Measurements from ENCODE around the gene GPHA2. TPM values are rescaled to one million over a fixed set of nuclear protein-coding genes. Genes with fewer than 3 reads are reported as not detected.
"Not testable (repeated sequence)": the region's sequence is repeated elsewhere in the genome, so short reads cannot be mapped to it uniquely, and the experiment has no call there.

GPHA2 gene, protein sequence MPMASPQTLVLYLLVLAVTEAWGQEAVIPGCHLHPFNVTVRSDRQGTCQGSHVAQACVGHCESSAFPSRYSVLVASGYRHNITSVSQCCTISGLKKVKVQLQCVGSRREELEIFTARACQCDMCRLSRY
- 1.0 TPM for polyA plus RNA-seq (2013, experiment 1 of 4)
- 0.85 TPM for polyA plus RNA-seq (2013, experiment 2 of 4)
- 0.80 TPM for polyA plus RNA-seq (2013, experiment 3 of 4)
- polyA plus RNA-seq (2013, experiment 4 of 4): 0.32 TPM

GRCh38 chr11:64935359-64936081, at the start of gene GPHA2:
TSS of gene GPHA2 (minus strand) at chr11:64935893. CDS start at chr11:64935460, 433 bp downstream.
- no peak within 1 kb of the TSS for H3K27ac ChIP-seq (ENCODE audit: insufficient read depth, low read depth, low read length, poor library complexity, severe bottlenecking)
- H3K27me3 ChIP-seq (ENCODE audit: control insufficient read depth, insufficient read depth, low read length, poor library complexity, severe bottlenecking): no peaks in the 10 kb centered on the region
- whole genome bisulfite sequencing, 2 experiments: 34 to 35% methylated on average over 14 of the region's 14 CpGs
- no peaks in the 10 kb centered on the region for H3K36me3 ChIP-seq (ENCODE audit: control insufficient read depth, insufficient read depth, low read length)
- no peak within 1 kb of the TSS for H3K4me3 ChIP-seq (ENCODE audit: insufficient read depth, low read depth, low read length)
- H3K9me3 ChIP-seq (ENCODE audit: control insufficient read depth, low read length): no peaks in the 10 kb centered on the region
- peaks cover 14% of the 10 kb centered on the region for H3K4me1 ChIP-seq (ENCODE audit: control insufficient read depth, insufficient read depth, low read length)

DNA sequence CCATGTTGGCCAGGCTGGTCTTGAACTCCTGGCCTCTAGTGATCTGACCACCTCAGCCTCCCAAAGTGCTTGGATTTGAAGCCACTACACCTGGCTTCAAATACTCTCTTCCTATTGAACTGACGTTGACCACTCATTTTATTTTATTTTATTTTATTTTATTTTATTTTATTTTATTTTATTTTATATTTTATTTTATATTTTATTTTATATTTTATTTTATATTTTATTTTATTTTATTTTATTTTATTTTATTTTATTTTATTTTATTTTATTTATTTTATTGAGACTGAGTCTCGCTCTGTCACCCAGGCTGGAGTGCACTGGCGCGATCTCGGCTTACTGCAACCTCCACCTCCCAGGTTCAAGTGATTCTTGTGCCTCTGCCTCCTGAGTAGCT, 47.6 kb upstream of the GPHA2 start:
- H3K4me1 ChIP-seq (ENCODE audit: control insufficient read depth, insufficient read depth, low read length); H3K27ac ChIP-seq (ENCODE audit: insufficient read depth, low read depth, low read length, poor library complexity, severe bottlenecking); H3K27me3 ChIP-seq (ENCODE audit: control insufficient read depth, insufficient read depth, low read length, poor library complexity, severe bottlenecking); H3K36me3 ChIP-seq (ENCODE audit: control insufficient read depth, insufficient read depth, low read length); H3K9me3 ChIP-seq (ENCODE audit: control insufficient read depth, low read length); H3K4me3 ChIP-seq (ENCODE audit: insufficient read depth, low read depth, low read length): not testable (repeated sequence)
- 85 to 89% methylated on average over 4 of the region's 5 CpGs for WGBS, 2 experiments

DNA sequence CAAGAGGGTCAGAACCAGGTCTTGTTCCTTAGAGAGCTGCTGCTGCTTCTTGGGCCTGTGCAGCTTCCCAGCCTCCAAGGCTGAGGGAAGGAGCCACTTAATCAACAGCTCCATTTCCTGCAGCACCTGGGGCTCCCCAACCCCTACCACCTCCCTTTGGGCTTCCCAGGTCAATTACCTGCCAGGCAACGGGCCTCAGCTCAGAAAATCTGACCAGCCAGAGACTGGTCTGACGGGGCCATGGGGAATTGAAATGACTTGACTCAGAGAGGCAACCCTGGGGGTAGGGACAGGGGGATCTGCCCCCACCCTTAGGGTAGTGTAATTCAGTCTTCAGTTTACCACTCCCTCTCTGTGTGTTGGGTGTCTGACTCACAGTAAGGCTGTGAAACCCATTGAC, 41.0 kb upstream of the GPHA2 start:
- no peaks in the 10 kb centered on the region for H3K36me3 ChIP-seq (ENCODE audit: control insufficient read depth, insufficient read depth, low read length)
- H3K4me3 ChIP-seq (ENCODE audit: insufficient read depth, low read depth, low read length): no peak overlapping the region
- no peaks in the 10 kb centered on the region for H3K4me1 ChIP-seq (ENCODE audit: control insufficient read depth, insufficient read depth, low read length)
- H3K27me3 ChIP-seq (ENCODE audit: control insufficient read depth, insufficient read depth, low read length, poor library complexity, severe bottlenecking): no peaks in the 10 kb centered on the region
- WGBS, 2 experiments: 82 to 88% methylated on average over 2 of the region's 2 CpGs
- no peaks in the 10 kb centered on the region for H3K9me3 ChIP-seq (ENCODE audit: control insufficient read depth, low read length)
- H3K27ac ChIP-seq (ENCODE audit: insufficient read depth, low read depth, low read length, poor library complexity, severe bottlenecking): no peak overlapping the region

DNA sequence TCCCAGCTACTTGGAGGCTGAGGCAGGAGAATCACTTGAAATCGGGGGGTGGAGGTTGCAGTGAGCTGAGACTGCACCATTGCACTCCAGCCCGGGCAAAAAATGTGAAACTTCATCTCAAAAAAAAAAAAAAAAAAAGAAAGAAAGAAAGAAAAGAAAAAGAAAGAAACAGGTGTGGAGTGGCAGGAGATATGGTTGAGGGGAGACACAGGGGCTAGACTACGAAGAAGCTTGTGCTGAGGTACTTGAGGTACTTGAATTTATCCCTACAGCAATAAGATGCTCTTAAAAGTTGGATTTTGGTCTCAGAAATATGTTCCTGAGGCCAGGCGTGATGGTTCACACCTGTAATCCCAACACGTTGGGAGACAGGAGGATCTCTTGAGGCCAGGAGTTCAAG, 38.4 kb upstream of the GPHA2 start:
- no peaks in the 10 kb centered on the region for H3K36me3 ChIP-seq (ENCODE audit: control insufficient read depth, insufficient read depth, low read length)
- H3K9me3 ChIP-seq (ENCODE audit: control insufficient read depth, low read length): no peaks in the 10 kb centered on the region
- no peaks in the 10 kb centered on the region for H3K27me3 ChIP-seq (ENCODE audit: control insufficient read depth, insufficient read depth, low read length, poor library complexity, severe bottlenecking)
- no peak overlapping the region for H3K4me3 ChIP-seq (ENCODE audit: insufficient read depth, low read depth, low read length)
- 84 to 88% methylated on average over 5 of the region's 5 CpGs for WGBS, 2 experiments
- H3K4me1 ChIP-seq (ENCODE audit: control insufficient read depth, insufficient read depth, low read length): no peaks in the 10 kb centered on the region
- H3K27ac ChIP-seq (ENCODE audit: insufficient read depth, low read depth, low read length, poor library complexity, severe bottlenecking): no peak overlapping the region

DNA sequence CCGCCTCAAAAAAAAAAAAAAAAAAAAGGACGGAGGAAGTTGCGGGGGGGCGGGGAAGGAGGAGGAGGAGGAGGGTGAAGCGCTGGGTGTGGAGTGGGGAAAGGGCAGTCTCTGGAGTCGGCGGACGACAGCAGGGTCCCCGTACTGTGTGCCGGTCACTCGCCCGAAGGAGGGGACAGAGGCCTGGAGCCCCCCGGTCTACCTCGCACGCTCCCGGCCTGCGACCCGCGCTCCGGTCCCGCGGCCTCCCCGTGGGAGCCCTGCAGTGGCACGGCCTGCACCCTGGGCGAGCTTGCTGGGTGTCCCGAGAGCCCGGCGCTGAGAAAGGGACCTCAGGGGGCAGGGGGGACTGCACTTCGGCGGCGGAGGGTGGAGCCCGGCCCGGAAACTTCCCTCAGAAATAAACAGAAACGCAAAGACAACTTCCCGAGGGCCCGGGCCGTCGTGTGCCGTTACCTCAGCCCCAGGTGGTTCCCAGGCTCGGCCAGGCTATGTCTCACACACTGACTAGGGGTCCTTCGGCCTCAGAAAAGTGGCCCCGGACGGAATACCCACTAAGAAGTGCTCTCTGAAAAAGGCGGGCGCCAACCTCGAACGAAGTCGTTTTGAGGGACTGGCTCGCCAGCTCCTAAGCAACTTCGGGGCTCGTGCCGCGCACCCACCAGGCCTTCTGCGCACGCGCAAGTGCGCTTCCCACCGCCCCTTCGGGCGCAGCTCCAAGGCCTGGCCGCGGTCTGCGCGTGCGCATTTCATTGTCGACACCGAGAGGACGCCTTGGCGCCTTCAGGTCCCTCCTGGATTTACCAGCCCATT, 35.9 kb upstream of the GPHA2 start, which contains the start of gene MAJIN:
Gene MAJIN (minus strand): TSS at position 688 of the 813 bp plus-strand sequence. CDS start 12,703 bp downstream, outside the sequence.
- Histone ChIP-seq H3K27ac (ENCODE audit: insufficient read depth, low read depth, low read length, poor library complexity, severe bottlenecking) (no peak within 1 kb of the TSS), H3K9me3 (ENCODE audit: control insufficient read depth, low read length) (no peaks in the 10 kb centered on the region), H3K27me3 (ENCODE audit: control insufficient read depth, insufficient read depth, low read length, poor library complexity, severe bottlenecking) (no peaks in the 10 kb centered on the region), H3K4me3 (ENCODE audit: insufficient read depth, low read depth, low read length) (no peak within 1 kb of the TSS), H3K4me1 (ENCODE audit: control insufficient read depth, insufficient read depth, low read length) (no peaks in the 10 kb centered on the region), H3K36me3 (ENCODE audit: control insufficient read depth, insufficient read depth, low read length) (no peaks in the 10 kb centered on the region)
- WGBS, 2 experiments: 92 to 93% methylated on average over 69 of the region's 69 CpGs

GRCh38 chr11:64970731-64971151, 35.0 kb upstream of the GPHA2 start:
- WGBS, 2 experiments: 89 to 93% methylated on average over 8 of the region's 8 CpGs
- H3K4me1 ChIP-seq (ENCODE audit: control insufficient read depth, insufficient read depth, low read length): no peaks in the 10 kb centered on the region

GRCh38 chr11:64969209-64969608, 33.5 kb upstream of the GPHA2 start:
- H3K36me3 ChIP-seq (ENCODE audit: control insufficient read depth, insufficient read depth, low read length): no peaks in the 10 kb centered on the region
- no peaks in the 10 kb centered on the region for H3K4me1 ChIP-seq (ENCODE audit: control insufficient read depth, insufficient read depth, low read length)
- WGBS, 2 experiments: 75 to 78% methylated on average over 5 of the region's 5 CpGs
- H3K4me3 ChIP-seq (ENCODE audit: insufficient read depth, low read depth, low read length): no peak overlapping the region
- no peaks in the 10 kb centered on the region for H3K27me3 ChIP-seq (ENCODE audit: control insufficient read depth, insufficient read depth, low read length, poor library complexity, severe bottlenecking)
- H3K9me3 ChIP-seq (ENCODE audit: control insufficient read depth, low read length): no peaks in the 10 kb centered on the region
- H3K27ac ChIP-seq (ENCODE audit: insufficient read depth, low read depth, low read length, poor library complexity, severe bottlenecking): no peak overlapping the region

More at GRCh38 chr11:64970731-64971151, 35.0 kb upstream of the GPHA2 start:
- H3K4me3 ChIP-seq (ENCODE audit: insufficient read depth, low read depth, low read length): no peak overlapping the region
- H3K27ac ChIP-seq (ENCODE audit: insufficient read depth, low read depth, low read length, poor library complexity, severe bottlenecking): no peak overlapping the region
- no peaks in the 10 kb centered on the region for H3K27me3 ChIP-seq (ENCODE audit: control insufficient read depth, insufficient read depth, low read length, poor library complexity, severe bottlenecking)
- no peaks in the 10 kb centered on the region for H3K9me3 ChIP-seq (ENCODE audit: control insufficient read depth, low read length)
- no peaks in the 10 kb centered on the region for H3K36me3 ChIP-seq (ENCODE audit: control insufficient read depth, insufficient read depth, low read length)

- H3K4me1 ChIP-seq (ENCODE audit: control insufficient read depth, insufficient read depth, low read length): no peaks in the 10 kb centered on the region
- H3K4me3 ChIP-seq (ENCODE audit: insufficient read depth, low read depth, low read length): no peak overlapping the region
- no peaks in the 10 kb centered on the region for H3K9me3 ChIP-seq (ENCODE audit: control insufficient read depth, low read length)
- H3K27ac ChIP-seq (ENCODE audit: insufficient read depth, low read depth, low read length, poor library complexity, severe bottlenecking): no peak overlapping the region
- WGBS, 2 experiments: 88 to 94% methylated on average over 3 of the region's 3 CpGs
- no peaks in the 10 kb centered on the region for H3K36me3 ChIP-seq (ENCODE audit: control insufficient read depth, insufficient read depth, low read length)
- H3K27me3 ChIP-seq (ENCODE audit: control insufficient read depth, insufficient read depth, low read length, poor library complexity, severe bottlenecking): no peaks in the 10 kb centered on the region
Observed at GRCh38 chr11:64967375-64967774, 31.7 kb upstream of the GPHA2 start.

DNA sequence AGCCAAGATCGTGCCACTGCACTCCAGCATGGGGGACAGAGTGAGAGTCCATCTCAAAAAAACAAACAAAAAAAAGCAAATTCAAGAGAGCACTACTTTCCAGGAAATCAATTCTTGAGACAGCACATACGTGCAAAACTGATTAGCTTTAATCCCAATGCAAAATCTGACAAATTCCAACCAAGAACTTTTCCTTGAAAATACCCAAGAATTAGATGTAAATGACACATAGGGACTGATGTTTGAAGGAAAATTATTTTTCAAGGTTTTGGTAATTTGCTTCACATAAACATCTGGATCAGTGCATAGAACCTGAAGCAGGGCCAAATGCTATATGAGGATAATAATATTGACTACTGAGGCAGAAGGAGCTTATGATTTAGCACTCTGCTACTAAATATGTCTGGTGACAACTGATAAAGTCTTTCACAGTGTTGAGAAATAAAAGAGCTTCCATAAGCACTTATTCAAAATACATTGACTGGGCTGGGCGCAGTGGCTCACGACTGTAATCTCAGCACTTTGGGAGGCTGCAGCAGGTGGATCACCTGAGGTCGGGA, 27.5 kb upstream of the GPHA2 start:
- H3K27ac ChIP-seq (ENCODE audit: insufficient read depth, low read depth, low read length, poor library complexity, severe bottlenecking): no peak overlapping the region
- H3K27me3 ChIP-seq (ENCODE audit: control insufficient read depth, insufficient read depth, low read length, poor library complexity, severe bottlenecking): no peaks in the 10 kb centered on the region
- WGBS, 2 experiments: 90 to 94% methylated on average over 5 of the region's 5 CpGs
- H3K4me1 ChIP-seq (ENCODE audit: control insufficient read depth, insufficient read depth, low read length): no peaks in the 10 kb centered on the region
- no peaks in the 10 kb centered on the region for H3K9me3 ChIP-seq (ENCODE audit: control insufficient read depth, low read length)
- H3K36me3 ChIP-seq (ENCODE audit: control insufficient read depth, insufficient read depth, low read length): no peaks in the 10 kb centered on the region
- no peak overlapping the region for H3K4me3 ChIP-seq (ENCODE audit: insufficient read depth, low read depth, low read length)

GRCh38 chr11:64960719-64961118, 25.0 kb upstream of the GPHA2 start:
- H3K4me1 ChIP-seq (ENCODE audit: control insufficient read depth, insufficient read depth, low read length): no peaks in the 10 kb centered on the region
- no peak overlapping the region for H3K4me3 ChIP-seq (ENCODE audit: insufficient read depth, low read depth, low read length)
- 88 to 90% methylated on average over 4 of the region's 4 CpGs for WGBS, 2 experiments
- no peaks in the 10 kb centered on the region for H3K36me3 ChIP-seq (ENCODE audit: control insufficient read depth, insufficient read depth, low read length)
- H3K27me3 ChIP-seq (ENCODE audit: control insufficient read depth, insufficient read depth, low read length, poor library complexity, severe bottlenecking): no peaks in the 10 kb centered on the region
- no peaks in the 10 kb centered on the region for H3K9me3 ChIP-seq (ENCODE audit: control insufficient read depth, low read length)
- H3K27ac ChIP-seq (ENCODE audit: insufficient read depth, low read depth, low read length, poor library complexity, severe bottlenecking): no peak overlapping the region

All from ectodermal cell (in vitro differentiated cells).